Adrenal gland (tissue), 5 donors: ENCODE measurements around the gene ISL2.

Source experiments
- POLR2A ChIP-seq, 2 donors: fragments of 450-650 bp; IDR thresholded peaks; one replicate each; pipeline ENCODE4 v1.6.1; 2017; ENCODE audit warnings: antibody characterized with exemption in 2 of 2, mild to moderate bottlenecking in 2 of 2, moderate library complexity in 1 of 2
- TF ChIP-seq, protein P1 (sequence below), 6 experiments: fragments of 450-650 bp in 4 of 6; fragments of 200-600 bp in 2 of 6; sonication (generic) in 1 of 6; IDR thresholded peaks; 1 replicate in 5 of 6; 2 replicates in 1 of 6; pipeline versions ENCODE4 v1.5.1 to v1.8.0; 2016 to 2021; ENCODE audit warnings: antibody characterized with exemption in 6 of 6, mild to moderate bottlenecking in 2 of 6, moderate library complexity in 1 of 6
- donor health status: DM: no; HTN: no; CAD: no.

GRCh38 chr15:76359152-76359551, 22.6 kb downstream of the ISL2 start:
- TF ChIP-seq, protein P1, sequence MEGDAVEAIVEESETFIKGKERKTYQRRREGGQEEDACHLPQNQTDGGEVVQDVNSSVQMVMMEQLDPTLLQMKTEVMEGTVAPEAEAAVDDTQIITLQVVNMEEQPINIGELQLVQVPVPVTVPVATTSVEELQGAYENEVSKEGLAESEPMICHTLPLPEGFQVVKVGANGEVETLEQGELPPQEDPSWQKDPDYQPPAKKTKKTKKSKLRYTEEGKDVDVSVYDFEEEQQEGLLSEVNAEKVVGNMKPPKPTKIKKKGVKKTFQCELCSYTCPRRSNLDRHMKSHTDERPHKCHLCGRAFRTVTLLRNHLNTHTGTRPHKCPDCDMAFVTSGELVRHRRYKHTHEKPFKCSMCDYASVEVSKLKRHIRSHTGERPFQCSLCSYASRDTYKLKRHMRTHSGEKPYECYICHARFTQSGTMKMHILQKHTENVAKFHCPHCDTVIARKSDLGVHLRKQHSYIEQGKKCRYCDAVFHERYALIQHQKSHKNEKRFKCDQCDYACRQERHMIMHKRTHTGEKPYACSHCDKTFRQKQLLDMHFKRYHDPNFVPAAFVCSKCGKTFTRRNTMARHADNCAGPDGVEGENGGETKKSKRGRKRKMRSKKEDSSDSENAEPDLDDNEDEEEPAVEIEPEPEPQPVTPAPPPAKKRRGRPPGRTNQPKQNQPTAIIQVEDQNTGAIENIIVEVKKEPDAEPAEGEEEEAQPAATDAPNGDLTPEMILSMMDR (IDR thresholded peaks at IDR 0.05), result no peak
- no peak for TF ChIP-seq POLR2A (IDR thresholded peaks at IDR 0.05)
